BE2C (cell line): ENCODE data around the gene MTOR.

Experiments used
- DNase-seq: peaks from one replicate; pipeline ENCODE4 v3.0.0-alpha.2; 2020
- H3K27me3 ChIP-seq: fragments of 250-450 bp; sonication (Bioruptor Pico); 2 replicates; pipeline ENCODE4 v1.5.1; 2020; ENCODE audit warnings: mild to moderate bottlenecking
- H3K36me3 ChIP-seq: fragments of 250-450 bp; sonication (Bioruptor Pico); 2 replicates; pipeline ENCODE4 v1.5.1; 2020; ENCODE audit warnings: mild to moderate bottlenecking
- H3K4me1 ChIP-seq: fragments of 250-450 bp; sonication (Bioruptor Pico); 2 replicates; pipeline ENCODE4 v1.5.1; 2020
- H3K4me3 ChIP-seq: 2 replicates; pipeline ENCODE4 v1.5.1; 2011; ENCODE audit warnings: low read depth, low read length
- H3K9me3 ChIP-seq: fragments of 250-450 bp; sonication (Bioruptor Pico); 2 replicates; pipeline ENCODE4 v1.5.1; 2020
- CTCF ChIP-seq: IDR thresholded peaks from 2 replicates; pipeline ENCODE4 v1.5.1; 2012; ENCODE audit warnings: mild to moderate bottlenecking, low read depth, low read length

The MTOR gene

DNA sequence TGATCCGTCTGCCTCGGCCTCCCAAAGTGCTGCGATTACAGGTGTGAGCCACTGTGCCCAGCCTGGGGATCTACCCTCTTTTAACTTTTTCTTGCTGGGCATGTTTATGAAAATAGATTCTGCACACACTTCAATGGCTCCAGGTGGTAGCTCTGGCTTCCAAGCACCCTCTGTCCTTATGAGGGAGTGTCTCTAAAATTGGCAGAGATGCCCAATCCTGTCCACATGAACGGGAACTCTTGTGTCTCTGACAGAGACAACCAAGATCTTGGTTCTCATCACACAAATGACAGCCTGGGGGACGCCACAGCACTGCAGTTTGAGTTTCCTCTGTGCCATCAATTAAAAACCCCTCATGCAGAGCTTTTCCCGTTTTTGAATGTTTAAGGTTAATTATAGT is 116.6 kb downstream of the MTOR start:
- H3K36me3 ChIP-seq, result peaks cover 5% of the 10 kb centered on the region; the same call in 1 of the 2 replicates

GRCh38 chr1:11144570-11145256 is 117.6 kb downstream of the MTOR start:
- no peak for TF ChIP-seq CTCF
- Histone ChIP-seq H3K4me3 (no peak overlapping the region), H3K9me3 (no peaks in the 10 kb centered on the region), H3K36me3 (peaks cover 4% of the 10 kb centered on the region; the same call in 1 of the 2 replicates), H3K27me3 (no peaks in the 10 kb centered on the region), H3K4me1 (no peaks in the 10 kb centered on the region)
- DNase-seq, result no peak

More for the DNA sequence above, 116.6 kb downstream of the MTOR start:
- no peak for DNase-seq
- no peak overlapping the region for H3K4me3 ChIP-seq
- H3K27me3 ChIP-seq, result no peaks in the 10 kb centered on the region
- no peaks in the 10 kb centered on the region for H3K4me1 ChIP-seq
- TF ChIP-seq CTCF, result no peak
- no peaks in the 10 kb centered on the region for H3K9me3 ChIP-seq

DNA sequence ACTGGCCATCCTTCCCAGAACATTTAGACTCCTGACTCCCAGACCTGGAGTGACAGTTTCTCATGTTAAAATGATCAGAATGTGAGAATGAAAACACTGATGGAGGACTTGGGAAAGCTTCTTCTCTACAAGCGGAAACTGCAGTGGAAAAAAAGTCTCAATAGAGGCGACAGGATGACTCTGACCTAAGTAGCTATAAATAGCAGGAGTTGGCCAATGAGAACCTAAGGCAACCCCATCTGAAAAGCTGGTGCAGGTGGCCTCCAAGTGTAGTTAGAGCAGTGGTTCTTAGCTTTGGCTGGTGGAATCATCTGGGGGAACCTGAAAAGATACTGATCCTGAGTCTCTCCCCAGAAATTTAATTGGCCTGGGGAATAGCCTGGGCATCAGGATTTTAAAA is 118.4 kb downstream of the MTOR start:
- no peak overlapping the region for H3K4me3 ChIP-seq
- TF ChIP-seq CTCF, result no peak
- H3K4me1 ChIP-seq, result no peaks in the 10 kb centered on the region
- H3K36me3 ChIP-seq, result peaks cover 2% of the 10 kb centered on the region; the same call in 1 of the 2 replicates
- H3K9me3 ChIP-seq, result no peaks in the 10 kb centered on the region
- DNase-seq, result no peak
- no peaks in the 10 kb centered on the region for H3K27me3 ChIP-seq

GRCh38 chr1:11143401-11143800 is 119.0 kb downstream of the MTOR start:
- DNase-seq, result no peak
- no peaks in the 10 kb centered on the region for H3K9me3 ChIP-seq
- peaks cover 5% of the 10 kb centered on the region for H3K36me3 ChIP-seq
- no peak for TF ChIP-seq CTCF
- no peaks in the 10 kb centered on the region for H3K27me3 ChIP-seq
- H3K4me1 ChIP-seq, result no peaks in the 10 kb centered on the region
- no peak overlapping the region for H3K4me3 ChIP-seq

GRCh38 chr1:11142618-11143391 is 119.5 kb downstream of the MTOR start:
- no peaks in the 10 kb centered on the region for H3K9me3 ChIP-seq
- no peaks in the 10 kb centered on the region for H3K27me3 ChIP-seq
- TF ChIP-seq CTCF, result no peak
- peaks cover 5% of the 10 kb centered on the region for H3K36me3 ChIP-seq
- no peak for DNase-seq
- H3K4me1 ChIP-seq, result no peaks in the 10 kb centered on the region
- H3K4me3 ChIP-seq, result no peak overlapping the region

GRCh38 chr1:11138952-11139351 is 123.4 kb downstream of the MTOR start:
- Histone ChIP-seq H3K4me1 (peaks cover 5% of the 10 kb centered on the region), H3K27me3 (no peaks in the 10 kb centered on the region), H3K4me3 (no peak overlapping the region), H3K36me3 (peaks cover 5% of the 10 kb centered on the region), H3K9me3 (no peaks in the 10 kb centered on the region)
- no peak for DNase-seq
- TF ChIP-seq CTCF, result no peak
